Spleen (tissue), 7 donors: ENCODE results near the gene BOK.

Source experiments
- CTCF ChIP-seq, 11 experiments: fragments of 200-600 bp in 7 of 11; fragments of 450-650 bp in 4 of 11; sonication (generic) in 4 of 11; IDR thresholded peaks in 8 of 11; conservative IDR thresholded peaks in 3 of 11; 1 replicate in 7 of 11; 2 replicates in 4 of 11; pipeline versions ENCODE4 v1.4.0 to v1.8.0; 2016 to 2021; ENCODE audit warnings: antibody characterized with exemption in 11 of 11, inconsistent platforms in 4 of 11, mild to moderate bottlenecking in 1 of 11
- POLR2A ChIP-seq, 3 donors: fragments of 450-650 bp; IDR thresholded peaks; one replicate each; pipeline ENCODE4 v1.5.1; 2017; ENCODE audit warnings: antibody characterized with exemption in 3 of 3, mild to moderate bottlenecking in 1 of 3
- POLR2AphosphoS5 ChIP-seq, 3 donors: sonication (generic); formaldehyde crosslinking; IDR thresholded peaks; one replicate each; pipeline ENCODE4 v1.5.1; 2017; ENCODE audit warnings: antibody characterized with exemption in 3 of 3
- donor health status: DM: no; HTN: no; CAD: no; lungs with moderate emphysema.
- donor health status: DM: no; HTN: no; CAD: no.
- donor health status: DM: no; HTN: no; CAD: no.

GRCh38 chr2:241582328-241582727, 23.8 kb downstream of the BOK start:
- TF ChIP-seq CTCF (IDR thresholded peaks at IDR 0.05 in 8 of 11, conservative IDR thresholded peaks at IDR 0.05 in 3 of 11) (no peak), POLR2A (IDR thresholded peaks at IDR 0.05) (no peak), POLR2AphosphoS5 (IDR thresholded peaks at IDR 0.05) (no peak)
